ENCODE measurements around the gene PTGR1.

Gene PTGR1

GRCh38 chr9:111542497-111543254 lies 56.8 kb downstream of the PTGR1 start:
- no peak for DNase-seq (ENCODE audit: low spot score)

- DNase-seq (ENCODE audit: low spot score): peak; percentile 44
These were observed 66.2 kb downstream of the PTGR1 start for GRCh38 chr9:111533099-111533790.

- no peak for DNase-seq (ENCODE audit: low spot score)
These were observed 67.7 kb downstream of the PTGR1 start for GRCh38 chr9:111531716-111532115.

GRCh38 chr9:111529787-111530186 lies 69.7 kb downstream of the PTGR1 start:
- DNase-seq (ENCODE audit: low spot score): no peak

GRCh38 chr9:111527347-111527746 lies 72.1 kb downstream of the PTGR1 start:
- peak; percentile 21 for DNase-seq (ENCODE audit: low spot score)

- peak; percentile 83 for DNase-seq (ENCODE audit: low spot score)
These were observed 74.1 kb downstream of the PTGR1 start, which contains the start of gene ZNF483 for GRCh38 chr9:111525056-111525977. Gene ZNF483, plus strand, starts transcription at chr9:111525179. Its CDS starts 2,217 bp downstream, at chr9:111527396.

GRCh38 chr9:111524731-111525055 lies 74.8 kb downstream of the PTGR1 start:
- no peak for DNase-seq (ENCODE audit: low spot score)

- DNase-seq (ENCODE audit: low spot score): no peak
These were observed 83.4 kb downstream of the PTGR1 start for GRCh38 chr9:111516061-111516465.

- DNase-seq (ENCODE audit: low spot score): no peak
These were observed 84.5 kb downstream of the PTGR1 start for GRCh38 chr9:111514967-111515366.

Data from kidney tubule cell (primary cell).